HFF-Myc (cell line): ENCODE results near the gene L1CAM.

Source experiments
- DNase-seq: peaks from one replicate; pipeline ENCODE4 v3.0.0-alpha.2; 2011; ENCODE audit warnings: low read depth; ENCODE audit errors: extremely low read depth
- H3K4me3 ChIP-seq: replicated peaks from 2 replicates; pipeline ENCODE4 v1.5.1; 2011; ENCODE audit warnings: low read depth, mild to moderate bottlenecking, control low read depth, low read length
- CTCF ChIP-seq: IDR thresholded peaks from 2 replicates; pipeline ENCODE4 v1.5.1; 2012; ENCODE audit warnings: mild to moderate bottlenecking, low read depth, low read length, control low read depth; ENCODE audit errors: missing control alignments

L1CAM gene

GRCh38 chrX:153903238-153903980, 17.4 kb upstream of the L1CAM start:
- no peak for TF ChIP-seq CTCF
- H3K4me3 ChIP-seq = no peak overlapping the region
- no peak for DNase-seq

DNA sequence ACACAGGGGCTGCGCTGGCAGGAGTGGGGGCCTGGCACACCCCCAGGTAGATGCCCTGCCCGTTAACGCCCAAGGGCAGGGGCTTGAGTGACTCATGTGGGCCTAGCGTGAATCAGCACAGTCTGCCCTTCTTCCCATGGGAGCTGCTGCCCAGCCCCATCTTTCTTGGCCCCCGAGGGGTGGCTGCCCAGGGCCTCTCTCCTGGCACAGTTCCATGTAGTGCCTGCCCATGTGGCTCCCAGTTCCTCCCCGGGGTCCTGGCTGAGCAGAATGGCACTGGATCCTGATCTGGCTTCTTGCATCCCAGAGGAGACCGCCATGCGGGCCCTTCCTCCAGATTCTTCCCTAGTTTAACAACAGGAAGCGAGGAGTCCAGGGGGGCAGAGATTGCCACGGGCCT, 16.4 kb upstream of the L1CAM start:
- no peak for DNase-seq
- no peak for TF ChIP-seq CTCF
- no peak overlapping the region for H3K4me3 ChIP-seq

GRCh38 chrX:153901753-153902140, 15.8 kb upstream of the L1CAM start:
- H3K4me3 ChIP-seq = no peak overlapping the region
- no peak for DNase-seq

DNA sequence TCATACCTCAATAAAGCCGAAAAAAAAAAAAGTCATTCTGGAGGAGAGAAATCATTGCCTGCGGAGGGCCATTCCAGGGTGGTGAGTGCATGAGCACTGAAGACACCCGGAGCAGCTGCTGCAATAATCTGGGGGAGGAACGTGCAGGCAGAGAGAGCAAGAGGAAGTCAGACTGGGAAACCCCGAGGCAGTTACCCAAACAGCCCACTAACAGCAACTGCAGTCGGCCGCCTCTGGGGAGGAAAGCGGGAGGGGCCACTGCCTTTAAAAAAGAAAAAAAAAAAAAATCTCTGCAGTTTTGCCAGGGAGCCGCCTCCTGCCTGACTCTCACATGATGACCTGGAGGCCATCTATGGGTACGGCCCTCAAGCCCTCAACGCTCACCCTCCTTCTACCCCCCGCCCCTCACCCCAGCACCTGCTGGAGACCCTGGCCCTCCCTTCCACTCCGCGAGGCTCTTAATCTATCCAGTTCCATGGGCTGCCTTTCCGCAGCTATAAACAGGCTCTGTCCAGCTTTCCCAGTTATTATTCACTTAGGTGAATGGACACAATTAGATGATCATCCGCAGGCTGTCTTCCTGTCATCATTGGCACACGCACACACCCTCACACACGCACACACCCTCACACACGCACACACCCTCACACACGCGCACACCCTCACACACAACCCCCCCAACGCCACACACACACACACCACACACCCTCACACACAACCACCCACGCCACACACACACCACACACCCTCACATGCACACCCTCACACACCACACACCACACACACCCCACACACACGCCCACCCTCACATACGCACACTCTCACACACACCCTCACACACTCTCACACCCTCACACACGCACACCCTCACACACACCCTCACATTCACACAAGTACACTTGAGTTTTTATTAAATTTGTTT, 15.1 kb upstream of the L1CAM start:
- DNase-seq = peak; percentile 20
- no peak for TF ChIP-seq CTCF
- no peak overlapping the region for H3K4me3 ChIP-seq

More at GRCh38 chrX:153901753-153902140, 15.8 kb upstream of the L1CAM start:
- TF ChIP-seq CTCF = no peak

DNA sequence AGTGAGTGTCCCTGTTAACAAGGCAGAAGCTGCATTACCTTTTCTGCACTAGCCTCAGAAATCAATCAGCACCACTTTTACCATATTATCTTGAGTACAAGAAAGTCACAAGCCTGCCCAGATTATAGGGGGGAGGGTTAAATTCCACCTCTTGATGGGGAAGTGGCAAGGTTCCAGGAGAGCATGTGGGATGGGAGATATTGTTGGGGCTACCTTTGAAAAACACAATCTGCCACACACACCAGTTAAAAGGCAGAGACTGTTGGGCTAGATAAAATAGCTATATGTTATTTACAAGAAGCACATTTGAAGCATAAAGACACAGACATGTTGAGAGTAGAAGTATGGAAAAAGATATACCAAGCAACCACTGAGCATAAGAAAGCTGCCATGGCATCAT, 11.9 kb upstream of the L1CAM start:
- TF ChIP-seq CTCF = no peak
- no peak overlapping the region for H3K4me3 ChIP-seq
- no peak for DNase-seq

DNA sequence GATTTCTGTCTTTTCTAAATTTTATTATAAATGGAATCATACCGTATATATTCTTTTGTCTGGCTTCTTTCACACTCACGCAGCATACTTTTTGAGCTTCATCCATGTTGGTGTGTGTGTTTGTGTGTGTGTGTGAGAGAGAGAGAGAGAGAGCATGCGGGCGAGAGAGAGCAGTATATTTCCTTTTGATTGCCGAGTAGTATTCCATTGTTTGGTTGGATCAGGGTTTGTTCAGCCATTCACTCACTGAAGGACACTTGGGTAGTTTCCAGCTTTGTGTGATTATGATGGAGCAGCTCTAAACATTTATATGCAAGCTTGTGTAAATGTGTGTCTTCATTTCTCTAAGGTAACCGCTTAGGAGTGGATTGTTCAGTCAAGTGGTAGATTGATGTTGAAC, 3.1 kb upstream of the L1CAM start:
- no peak for DNase-seq
- H3K4me3 ChIP-seq = no peak overlapping the region
- no peak for TF ChIP-seq CTCF
